Cerebellar nuclear complex (tissue), 1 donor: Measurements from ENCODE around the gene TSPAN9.

Source experiments
- DNase-seq, 2 experiments: peaks; one replicate each; lab custom pipeline; 2025; lab: John Stamatoyannopoulos, UW

Gene TSPAN9

DNA sequence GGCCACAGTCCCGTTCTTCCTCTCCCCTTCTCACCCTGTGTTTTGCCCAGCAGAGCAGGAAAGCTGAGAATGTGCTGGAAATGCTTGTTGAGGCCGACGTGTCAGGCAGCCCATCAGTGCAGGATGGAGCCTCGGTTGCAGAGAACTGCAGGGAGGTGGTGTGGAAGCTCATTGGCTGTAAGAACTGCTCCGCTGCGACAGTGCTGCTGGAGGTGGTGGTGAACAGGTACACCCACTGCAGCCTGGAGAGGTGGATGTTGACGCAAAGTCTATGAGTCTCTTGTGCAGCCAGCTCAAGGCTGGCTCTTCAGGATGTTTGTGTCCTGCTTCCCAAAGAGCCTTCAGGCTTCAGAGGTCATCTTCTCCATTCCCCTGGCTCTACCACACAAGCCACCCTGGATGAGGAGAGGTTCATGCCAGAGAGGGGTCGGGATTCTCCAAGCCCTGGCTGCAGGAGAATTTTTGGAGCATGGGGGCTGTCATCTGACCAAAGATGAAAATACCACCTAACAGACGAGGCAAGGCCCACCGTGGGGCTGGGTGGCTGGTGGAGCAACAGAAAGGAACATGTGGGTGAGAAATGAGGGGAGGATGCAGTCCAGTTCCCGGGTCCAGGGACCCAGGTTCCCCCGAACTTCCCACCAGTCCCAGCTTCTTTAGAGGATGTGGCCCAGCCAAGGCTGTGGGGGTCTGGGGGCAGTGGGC lies 239.7 kb downstream of the TSPAN9 start:
- no peak for DNase-seq

DNA sequence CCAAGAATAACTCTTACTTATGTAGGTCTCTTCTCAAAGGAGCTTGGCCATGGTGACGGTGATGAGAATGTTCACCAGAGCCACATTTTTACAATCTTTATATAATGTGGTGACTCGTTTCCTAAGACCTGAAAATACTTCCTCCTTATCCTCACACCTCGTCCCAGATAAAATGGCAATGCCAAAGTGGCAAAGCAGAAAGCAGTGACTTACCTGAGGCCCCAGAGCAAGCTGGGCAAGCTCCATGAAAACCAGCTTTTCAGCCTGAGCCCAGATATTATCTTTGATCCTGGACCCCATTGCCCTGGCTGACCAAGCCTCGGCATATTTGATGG lies 240.3 kb downstream of the TSPAN9 start:
- no peak for DNase-seq

GRCh38 chr12:3317841-3318501 lies 240.8 kb downstream of the TSPAN9 start:
- no peak for DNase-seq

DNA sequence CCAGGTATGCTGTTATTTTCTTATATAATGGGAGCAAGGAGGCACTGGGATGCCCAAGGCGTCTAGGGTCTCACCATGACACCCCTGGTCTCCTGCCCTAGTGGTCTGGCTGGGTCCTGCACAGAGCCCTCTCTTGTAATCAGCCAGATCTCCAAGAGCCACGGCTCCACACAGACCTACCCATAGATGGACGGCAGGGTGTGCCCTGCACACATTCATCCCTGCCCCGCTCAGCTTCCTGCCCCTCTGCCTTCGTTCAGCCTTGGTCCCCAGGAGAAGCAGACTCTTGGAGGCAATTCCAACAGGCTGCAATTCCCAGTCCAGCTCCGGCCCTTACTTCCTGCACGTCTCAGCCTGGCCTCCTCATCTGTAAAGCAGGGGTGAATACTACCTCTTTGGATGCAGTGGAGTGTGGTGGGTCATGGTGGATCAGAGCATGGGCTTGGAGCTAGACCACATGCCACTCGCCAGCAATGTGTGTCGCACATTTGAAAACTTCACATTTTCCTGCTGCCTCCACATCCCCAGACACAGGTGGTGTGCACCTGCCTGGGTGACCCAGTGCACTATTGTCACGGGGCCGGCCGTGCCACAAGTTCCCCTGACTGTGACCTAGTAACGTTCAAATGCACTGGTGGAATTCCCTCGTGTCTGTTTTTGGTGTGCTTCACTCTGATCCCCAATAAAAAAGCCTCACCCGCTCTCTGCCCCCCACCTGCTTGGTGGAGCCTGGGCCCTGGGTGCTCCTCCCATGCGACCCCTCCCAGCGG lies 242.7 kb downstream of the TSPAN9 start:
- DNase-seq, result no peak

GRCh38 chr12:3320881-3321509 lies 243.8 kb downstream of the TSPAN9 start:
- no peak for DNase-seq

- DNase-seq, result no peak
These were observed 244.7 kb downstream of the TSPAN9 start for GRCh38 chr12:3321881-3322280.

- DNase-seq, result no peak
These were observed 246.0 kb downstream of the TSPAN9 start for GRCh38 chr12:3323002-3323685.

DNA sequence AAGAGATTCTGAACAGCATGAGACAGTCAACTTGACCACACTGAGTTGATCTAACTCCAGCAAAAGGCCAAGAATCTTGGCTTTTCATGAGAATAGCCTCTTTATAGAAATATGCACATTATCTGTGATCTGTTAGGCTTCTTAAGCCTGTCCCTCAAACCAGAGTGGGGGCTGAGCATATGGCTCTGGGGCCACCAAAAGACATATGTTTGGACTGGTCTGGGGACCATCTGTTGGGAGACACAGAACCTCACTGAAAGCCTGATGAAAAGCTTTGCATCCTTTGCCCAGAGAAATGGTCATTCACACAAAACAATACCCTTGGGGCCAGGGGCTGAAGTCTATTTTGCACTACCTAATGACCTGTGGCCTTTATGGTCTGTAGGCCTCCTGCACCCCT lies 248.6 kb downstream of the TSPAN9 start:
- DNase-seq, result no peak

DNA sequence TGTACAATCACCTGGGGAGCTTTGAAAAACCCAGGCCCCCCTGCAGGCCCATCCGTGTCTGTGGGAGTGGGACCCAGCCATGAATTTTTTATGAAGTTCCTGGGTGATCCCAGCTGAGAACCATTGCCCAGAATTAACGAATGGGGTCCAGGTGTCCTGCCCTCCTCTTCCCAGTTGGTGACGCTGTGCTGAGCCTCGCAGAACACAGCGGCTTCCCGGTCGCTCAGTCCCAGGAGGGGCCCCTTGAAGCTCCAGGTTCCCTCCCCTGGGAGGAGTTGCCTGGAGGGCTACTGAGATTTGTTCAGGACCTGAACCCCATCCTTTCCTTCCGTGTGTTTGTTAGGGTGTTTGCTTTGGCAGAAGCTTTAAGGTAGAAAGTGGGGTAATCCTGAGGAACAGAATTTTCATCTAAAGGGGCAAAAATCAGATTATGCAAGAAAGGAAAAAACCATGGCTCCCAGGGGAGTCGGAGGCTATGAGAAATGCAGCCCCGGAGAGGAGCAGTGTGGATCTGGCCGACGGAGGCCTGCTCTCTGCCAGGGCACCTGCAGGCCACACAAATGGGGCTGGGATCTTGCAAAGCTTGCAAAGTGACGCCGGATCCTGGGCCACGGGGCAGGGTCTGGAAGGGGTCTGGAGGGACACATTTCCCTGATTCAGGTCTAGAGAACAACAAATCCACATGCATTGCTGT lies 249.1 kb downstream of the TSPAN9 start:
- no peak for DNase-seq

- DNase-seq, result no peak
These were observed 249.9 kb downstream of the TSPAN9 start for GRCh38 chr12:3326850-3327780.

DNA sequence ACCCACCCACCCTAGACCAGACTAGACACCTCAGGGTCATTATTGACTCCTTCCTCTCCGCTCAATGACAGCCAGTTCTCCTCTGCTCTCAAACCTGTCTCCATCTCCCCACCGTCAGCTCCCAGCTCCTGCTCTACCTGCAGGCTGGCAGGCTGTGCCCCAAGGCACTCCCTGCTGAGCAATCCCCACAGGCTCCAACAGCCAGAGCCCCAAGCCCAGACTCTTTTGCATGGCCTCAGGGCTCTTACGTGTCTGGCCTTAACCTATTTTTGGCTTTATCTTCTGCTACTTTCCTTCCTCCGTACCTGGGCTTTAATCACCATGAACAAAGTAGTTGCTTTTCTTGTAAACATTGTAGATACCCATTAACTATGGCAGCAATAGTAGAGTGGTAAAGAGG lies 250.9 kb downstream of the TSPAN9 start:
- no peak for DNase-seq

GRCh38 chr12:3328571-3328970 lies 251.4 kb downstream of the TSPAN9 start:
- DNase-seq, result no peak

- DNase-seq, result no peak
These were observed 252.2 kb downstream of the TSPAN9 start for GRCh38 chr12:3329361-3329760.

- no peak for DNase-seq
These were observed 253.9 kb downstream of the TSPAN9 start for GRCh38 chr12:3330976-3331510.

DNA sequence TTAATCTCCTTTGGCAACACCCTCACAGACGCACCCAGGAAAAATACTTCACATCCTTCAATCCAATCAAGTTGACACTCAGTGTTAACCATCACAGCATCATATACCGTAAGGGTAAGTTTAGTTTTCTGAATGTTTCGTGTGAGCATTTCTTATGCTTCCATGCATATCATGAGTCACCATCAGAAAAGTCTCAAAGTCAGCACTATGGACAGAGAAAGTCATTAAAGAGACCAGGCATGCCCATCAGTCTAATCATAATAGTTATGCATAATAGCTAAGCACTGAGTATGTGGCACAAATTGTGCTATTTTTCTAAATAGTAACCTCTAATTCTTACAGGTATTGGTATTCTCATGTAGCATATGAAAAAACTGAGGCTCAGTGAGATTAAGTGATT lies 255.0 kb downstream of the TSPAN9 start:
- DNase-seq, result no peak

DNA sequence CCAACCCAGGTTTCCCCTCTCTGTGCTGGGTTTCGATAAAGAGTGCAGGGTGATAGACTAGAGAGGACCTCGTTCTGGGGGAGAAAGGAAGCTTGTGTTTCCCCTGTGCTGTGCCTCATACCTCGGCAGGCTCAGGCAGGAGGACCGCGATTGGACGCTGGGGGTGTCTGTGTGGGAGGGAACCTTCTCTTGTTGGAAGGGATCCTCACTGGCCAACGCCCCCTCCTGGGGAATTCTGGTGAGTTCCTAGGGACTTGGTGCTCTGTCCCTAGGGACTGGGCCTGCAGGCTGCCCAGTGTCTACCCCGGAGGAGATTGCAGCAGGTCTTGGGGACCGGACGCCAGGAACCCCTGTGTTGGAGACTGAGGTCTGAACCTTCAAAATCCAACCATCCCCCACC lies 256.4 kb downstream of the TSPAN9 start:
- DNase-seq, result no peak

DNA sequence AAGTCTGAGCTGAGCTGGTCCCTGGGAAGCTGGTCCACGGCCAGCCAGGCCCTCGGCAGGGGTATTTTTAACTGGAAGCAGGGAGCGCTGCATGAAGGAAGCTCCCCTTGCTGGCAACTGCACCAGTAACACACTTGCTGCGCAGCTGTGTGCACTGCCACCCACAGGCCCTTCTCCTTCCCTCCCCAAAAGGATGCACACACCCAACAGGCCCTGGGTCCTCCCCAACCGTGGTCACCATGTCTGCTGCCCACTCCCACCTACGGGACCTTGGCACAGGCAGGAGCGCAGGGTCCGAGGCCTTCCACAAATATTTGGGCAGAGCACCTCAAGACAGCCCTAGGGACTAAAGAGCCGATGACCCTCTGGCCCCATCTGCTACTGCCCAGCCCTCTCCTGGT lies 256.8 kb downstream of the TSPAN9 start:
- no peak for DNase-seq

- DNase-seq, result no peak
These were observed 257.9 kb downstream of the TSPAN9 start for GRCh38 chr12:3335078-3335487.
